HG03442 (cell line): ENCODE measurements around the gene CDK11B.
"Not testable (repeated sequence)": the region's sequence is repeated elsewhere in the genome, so short reads cannot be mapped to it uniquely, and the experiment has no call there.

Experiments used
- ATAC-seq: cut with Tn5 transposase; IDR thresholded peaks from one replicate; pipeline ENCODE4 v1.9.1; 2021; ENCODE audit warnings: mild to moderate bottlenecking, moderate library complexity; ENCODE audit not compliant: unreplicated experiment

Gene CDK11B

GRCh38 chr1:1662830-1663560, 4.2 kb upstream of the CDK11B start:
- not testable (repeated sequence) for ATAC-seq

GRCh38 chr1:1662392-1662791, 3.6 kb upstream of the CDK11B start:
- ATAC-seq = not testable (repeated sequence)

DNA sequence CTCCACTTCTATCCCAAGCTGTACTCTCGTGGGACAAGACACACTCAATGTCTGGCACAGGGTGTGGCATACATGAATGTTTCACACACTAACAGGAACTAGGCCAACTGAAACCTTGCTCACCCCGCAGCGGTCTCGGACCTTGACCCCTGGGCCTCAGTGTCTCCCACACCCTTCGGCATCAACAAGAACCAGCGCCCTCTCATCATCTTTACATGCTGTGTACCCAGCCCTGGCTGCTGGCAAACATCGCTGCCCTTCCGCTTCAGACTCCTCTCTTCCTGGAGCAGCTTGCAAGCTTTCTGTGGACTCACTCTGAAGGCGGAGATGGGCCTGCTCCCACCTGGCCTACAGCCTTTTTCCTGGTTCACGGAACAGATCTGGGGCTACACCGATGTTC, 10.5 kb downstream of the CDK11B start:
- not testable (repeated sequence) for ATAC-seq

DNA sequence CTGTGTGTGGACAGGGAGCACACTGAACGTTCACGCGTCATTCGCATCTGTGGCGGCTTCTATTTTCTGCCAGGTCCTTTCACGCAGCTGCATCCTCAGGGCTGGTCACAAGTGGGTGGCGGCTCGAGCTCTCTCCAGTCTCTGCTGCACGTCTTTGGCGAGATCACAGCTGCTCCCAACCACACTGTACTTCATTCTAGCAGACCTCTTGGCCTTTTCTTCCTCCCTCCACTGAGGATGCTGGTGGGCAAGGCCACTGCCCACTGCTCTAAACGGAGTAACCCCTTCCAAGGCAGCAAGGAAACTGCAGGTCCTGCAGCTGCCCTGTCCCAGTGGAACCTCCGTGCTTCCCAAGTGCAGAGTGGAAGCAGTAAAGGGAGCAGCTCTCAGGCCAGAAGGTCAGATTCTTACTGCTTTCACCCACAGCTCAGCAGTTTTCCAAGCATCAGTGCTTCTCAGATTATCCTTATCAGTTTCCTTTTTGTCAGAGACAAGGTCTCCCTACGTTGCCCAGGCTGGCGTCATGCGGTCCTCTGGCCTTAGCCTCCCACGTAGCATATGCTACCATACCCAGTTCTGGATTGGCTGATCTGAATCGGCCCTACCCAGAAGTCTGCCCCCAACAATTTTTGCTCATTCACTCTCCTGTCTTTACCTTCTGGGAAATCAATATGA, 11.1 kb downstream of the CDK11B start:
- ATAC-seq = not testable (repeated sequence)

DNA sequence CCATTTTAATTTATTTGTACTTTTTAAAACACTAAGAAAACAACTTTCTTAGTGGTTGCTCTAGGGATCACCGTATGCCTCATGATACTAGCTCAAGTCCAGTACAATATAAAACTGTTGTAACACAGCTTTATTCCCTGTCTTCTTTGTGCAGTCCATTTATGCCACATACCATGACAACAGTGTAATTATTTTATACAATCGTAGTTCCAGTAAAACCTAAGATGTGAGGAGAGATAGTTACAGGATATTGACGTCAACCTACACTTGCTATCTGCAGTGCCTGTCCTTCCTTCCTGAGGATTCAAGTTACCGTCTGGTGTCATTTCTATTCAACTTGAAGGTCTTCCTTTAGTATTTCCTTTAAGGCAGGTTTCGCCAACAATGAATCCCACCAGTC, 12.5 kb downstream of the CDK11B start:
- not testable (repeated sequence) for ATAC-seq

- ATAC-seq = not testable (repeated sequence)
These were observed 17.9 kb downstream of the CDK11B start for GRCh38 chr1:1640711-1641461.

GRCh38 chr1:1640081-1640480, 18.7 kb downstream of the CDK11B start:
- ATAC-seq = not testable (repeated sequence)

DNA sequence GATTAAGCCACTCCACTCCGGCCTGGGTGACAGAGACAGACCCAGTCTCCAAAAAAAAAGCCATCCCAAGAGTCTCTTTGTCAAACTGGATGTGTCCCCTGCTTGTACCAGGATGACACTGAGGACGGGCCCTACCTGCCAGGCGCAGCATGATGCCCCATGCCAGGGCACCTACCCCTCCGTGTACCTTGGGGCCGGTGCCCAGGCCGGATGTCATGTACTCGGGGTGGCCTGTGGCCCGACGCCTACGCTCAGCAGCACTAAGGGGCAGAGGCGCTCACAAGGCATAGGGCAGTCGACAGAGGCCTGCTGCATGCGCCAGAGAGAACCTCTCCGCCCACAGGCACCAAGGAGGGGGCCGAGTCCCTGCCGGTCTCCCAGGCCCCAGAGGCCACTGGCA, 19.4 kb downstream of the CDK11B start:
- not testable (repeated sequence) for ATAC-seq

DNA sequence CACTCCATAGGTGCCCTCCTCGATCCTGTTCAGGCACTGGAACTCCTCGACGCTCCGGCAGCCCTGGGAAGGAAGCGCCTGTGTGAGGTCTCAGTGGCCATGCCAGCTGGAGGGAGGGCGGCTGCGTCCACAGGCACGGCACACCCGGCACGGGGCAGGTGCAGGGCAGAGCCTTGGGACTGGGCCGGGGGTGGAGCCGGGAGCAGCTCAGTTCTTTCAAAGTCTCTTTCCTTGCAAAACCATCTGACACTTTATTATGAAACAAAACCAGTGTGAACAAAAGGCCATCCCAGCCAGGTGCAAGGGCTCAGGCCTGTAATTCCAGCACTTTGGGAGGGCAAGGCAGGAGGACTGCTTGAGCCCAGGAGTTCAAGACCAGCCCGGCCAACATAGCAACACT, 20.3 kb downstream of the CDK11B start:
- ATAC-seq = not testable (repeated sequence)

DNA sequence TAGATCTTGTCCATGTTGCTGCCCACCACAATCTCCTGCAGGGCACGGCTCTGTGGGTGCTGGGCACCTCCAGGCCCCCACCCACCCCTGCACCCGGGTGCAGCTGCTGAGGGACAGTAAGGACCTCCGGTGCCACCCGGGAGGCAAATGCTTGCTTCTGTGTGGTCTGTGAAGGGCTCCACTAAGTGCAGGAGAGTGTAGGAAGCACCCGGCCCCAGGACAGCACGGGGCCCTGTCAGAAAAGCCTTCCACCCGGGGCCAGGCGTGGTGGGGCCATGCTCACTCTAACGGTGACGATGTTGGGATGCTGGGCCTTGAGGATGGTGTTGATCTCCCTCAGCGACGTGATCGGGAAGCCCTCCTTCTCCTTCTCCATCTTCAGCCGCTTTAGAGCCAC, 21.3 kb downstream of the CDK11B start:
- ATAC-seq = not testable (repeated sequence)

DNA sequence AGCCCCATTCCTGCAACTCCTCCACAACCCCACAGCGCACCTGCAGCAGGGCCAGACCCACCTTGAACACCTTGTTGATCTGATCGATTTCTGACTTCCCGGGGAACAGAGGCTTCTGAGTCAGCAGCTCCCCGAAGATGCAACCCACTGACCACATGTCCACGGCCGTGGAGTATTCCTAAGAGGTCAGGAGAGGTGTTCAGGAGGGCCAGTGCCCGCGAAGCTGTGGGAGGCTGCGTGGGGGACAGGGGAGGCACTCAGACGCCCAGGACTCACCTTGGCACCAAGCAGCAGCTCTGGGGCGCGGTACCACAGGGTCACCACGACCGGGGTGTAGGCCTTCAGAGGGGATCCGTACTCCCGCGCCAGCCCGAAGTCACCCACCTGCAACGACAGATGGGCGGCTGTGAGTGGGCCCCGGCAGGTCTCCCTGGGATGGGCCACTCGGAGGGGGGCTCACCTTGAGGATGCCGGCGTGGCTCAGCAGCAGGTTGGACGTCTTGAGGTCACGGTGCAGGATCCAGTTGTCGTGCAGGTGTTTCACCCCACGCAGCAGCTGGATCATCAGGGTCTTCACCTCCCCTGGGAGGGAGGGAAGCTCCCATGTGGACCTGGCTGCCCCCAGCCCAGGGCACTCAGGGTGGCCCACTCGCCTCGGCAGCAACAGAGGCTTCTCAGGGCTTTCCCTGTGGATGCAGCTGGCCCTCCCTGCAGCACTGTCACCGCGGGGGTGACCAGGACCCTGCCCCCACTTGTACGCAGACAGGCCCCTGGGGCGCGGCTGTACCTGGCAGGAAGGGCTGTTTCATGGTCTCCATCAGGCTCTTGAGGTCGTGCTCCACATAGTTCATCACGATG, 22.0 kb downstream of the CDK11B start:
- ATAC-seq = not testable (repeated sequence)

DNA sequence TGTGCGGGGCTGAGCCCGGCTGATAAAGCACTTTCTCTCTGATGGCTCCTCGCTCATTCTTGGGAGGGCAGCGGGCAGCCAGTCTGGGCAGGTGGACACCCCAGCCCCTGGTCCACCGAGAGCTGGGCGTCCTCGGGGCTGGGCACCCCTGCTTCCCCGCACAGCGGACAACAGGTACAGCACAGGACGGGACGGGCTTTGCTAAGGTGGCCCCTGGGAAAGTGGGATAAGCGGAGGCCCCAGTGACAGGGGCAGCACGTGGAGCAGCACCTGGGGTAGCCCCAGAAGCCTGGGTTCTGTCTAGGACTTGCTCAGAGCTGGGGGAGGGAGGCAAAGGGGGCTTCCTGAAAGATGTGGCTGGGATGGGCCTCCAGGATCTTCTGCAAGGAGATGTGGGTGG, 24.2 kb downstream of the CDK11B start:
- not testable (repeated sequence) for ATAC-seq

DNA sequence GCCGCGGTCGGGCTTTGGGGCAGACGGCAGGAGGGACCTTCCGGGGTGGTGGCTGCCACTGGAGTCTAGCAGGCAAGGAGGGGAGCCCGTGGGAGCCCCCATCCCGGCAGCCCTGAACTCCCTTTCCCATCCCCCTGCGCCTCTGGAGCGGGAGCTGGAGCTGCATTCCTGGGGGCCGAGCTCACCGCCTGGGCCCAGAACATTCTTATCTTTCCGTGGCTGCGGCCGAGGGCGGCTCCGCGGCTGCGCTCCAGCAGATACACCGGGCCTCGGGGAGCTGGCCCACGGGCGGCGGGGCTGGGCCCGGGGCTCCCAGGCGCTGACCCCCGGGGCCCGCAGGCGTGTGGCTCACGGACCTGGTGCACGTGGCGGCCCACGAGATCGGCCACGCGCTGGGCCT, 25.4 kb downstream of the CDK11B start:
- ATAC-seq = not testable (repeated sequence)

- ATAC-seq = no peak
These were observed 26.9 kb downstream of the CDK11B start, which contains the start of gene MMP23B for GRCh38 chr1:1631782-1632420. TSS of gene MMP23B (plus strand) at chr1:1632173. CDS start at chr1:1632219, 46 bp downstream.

DNA sequence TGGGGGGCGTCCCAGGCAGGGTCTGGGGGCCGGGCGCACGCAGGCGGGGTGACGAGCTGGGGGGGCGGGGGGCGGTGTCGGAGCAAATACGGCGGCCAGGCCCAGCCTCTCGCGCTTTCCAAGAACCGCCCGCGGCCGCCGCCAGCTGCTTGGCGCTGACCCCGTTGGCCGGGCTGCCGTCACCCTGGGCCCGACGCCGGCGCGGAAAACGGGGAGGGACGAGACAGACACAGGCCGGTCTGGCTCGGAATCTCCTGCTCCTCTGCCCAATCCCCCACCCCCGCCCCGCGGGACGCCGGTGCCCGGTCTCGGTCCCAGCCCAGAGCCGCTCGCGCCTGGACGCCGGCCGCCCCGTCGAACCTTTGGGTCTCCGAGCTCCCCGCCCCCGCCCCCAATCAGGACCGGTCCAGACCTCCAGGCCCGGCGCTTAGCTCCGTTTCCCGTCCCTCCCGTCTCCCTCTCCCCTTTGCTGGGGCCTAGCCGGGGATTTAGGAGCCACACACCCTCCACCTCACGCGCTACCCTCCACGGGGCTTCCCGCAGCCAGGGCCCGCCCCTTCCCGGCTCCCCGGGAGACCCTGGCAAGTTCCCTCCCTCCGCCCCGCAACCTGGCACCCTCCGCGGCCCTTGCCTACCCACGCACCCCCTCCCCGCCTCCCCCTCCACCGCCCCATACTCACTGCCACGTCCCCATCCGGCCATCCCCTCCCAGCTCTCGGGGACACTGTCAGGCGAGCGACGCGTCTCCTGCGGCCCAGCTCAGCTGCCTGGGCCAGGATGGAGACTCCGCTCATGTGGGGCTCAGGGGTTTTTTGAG, 27.6 kb downstream of the CDK11B start:
- no peak for ATAC-seq

DNA sequence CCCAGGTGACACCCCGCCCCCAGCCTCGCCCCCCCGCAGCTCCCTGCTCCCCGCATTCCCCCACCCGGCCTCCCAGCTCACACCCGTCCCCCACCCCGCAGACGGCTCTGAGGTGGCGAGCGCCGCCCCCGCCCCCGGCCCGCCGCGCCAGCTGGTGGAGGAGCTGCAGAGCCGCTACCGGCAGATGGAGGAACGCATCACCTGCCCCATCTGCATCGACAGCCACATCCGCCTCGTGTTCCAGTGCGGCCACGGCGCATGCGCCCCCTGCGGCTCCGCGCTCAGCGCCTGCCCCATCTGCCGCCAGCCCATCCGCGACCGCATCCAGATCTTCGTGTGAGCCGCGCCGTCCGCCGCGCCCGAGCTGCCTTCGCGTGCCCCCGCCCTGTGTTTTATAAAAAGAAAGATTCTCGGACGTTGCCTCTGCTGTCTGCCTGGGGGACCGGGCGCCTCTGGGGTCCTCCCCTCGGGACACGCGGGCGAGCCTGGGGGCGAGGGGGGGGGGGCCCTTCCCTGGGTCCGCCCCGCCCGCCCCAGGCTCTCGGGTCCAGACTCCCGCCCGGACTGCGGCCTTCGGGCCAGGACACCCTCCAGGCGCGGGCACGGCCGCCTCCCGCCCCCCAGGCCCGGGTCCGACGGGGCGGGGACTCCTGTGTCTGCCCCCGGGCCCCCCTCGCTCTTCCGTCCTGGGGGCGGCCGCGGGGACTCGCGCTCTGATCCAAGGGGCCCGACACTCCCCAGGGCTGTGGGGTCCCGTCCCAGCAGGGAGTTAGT, 28.4 kb downstream of the CDK11B start:
- peak; percentile 58 for ATAC-seq

GRCh38 chr1:1629430-1630190, 29.2 kb downstream of the CDK11B start:
- no peak for ATAC-seq
